ENCODE results near the gene WDSUB1.

Gene WDSUB1

DNA sequence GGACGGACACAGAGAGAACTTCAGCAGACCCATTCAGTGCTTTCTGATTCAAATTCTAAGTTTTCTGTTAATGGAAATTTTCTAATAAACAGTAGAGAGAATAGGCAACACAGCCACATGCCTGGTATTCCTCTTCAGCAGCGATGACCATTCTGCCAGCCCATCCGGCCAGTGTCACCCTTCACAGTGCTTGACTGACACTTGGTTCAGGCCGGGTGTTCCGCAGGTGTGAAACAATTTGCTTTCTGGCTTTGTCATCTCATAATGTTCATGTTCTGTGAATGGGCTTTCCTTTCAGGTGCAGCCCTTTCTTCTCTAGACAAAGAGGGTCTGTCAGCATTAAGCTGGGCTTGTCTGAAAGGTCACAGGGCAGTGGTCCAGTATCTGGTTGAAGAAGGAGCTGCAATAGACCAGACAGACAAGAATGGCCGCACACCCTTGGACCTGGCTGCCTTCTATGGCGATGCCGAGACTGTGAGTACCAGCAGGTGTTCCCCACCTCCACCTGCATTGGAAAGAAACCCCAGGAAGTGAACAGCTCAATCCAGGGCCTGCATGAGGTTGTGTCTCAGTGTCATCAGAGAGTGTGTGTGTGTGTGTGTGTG lies 67.0 kb downstream of the WDSUB1 start:
- DNase-seq, result no peak

DNA sequence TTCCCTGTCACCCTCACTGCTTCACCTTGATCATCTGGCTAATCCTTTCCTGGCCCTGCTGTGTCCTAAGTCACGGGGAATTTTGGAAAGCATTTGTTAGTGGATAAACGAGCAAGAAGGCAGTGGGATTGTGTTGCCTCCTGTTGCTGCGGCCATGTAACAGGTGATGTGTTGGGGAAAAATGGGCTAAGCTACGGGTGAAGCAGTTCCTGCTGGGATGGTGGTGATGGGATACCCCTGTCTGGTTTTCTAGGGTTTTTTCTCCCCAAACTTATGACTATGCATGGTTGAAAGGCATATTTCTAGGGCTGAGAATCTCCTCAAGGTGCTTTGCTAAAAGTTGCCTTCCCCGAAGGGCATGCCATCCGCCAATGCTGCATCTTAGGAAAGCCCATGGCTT lies 68.1 kb downstream of the WDSUB1 start:
- DNase-seq, result no peak

GRCh38 chr2:159217676-159218075 lies 68.8 kb downstream of the WDSUB1 start:
- DNase-seq, result no peak

DNA sequence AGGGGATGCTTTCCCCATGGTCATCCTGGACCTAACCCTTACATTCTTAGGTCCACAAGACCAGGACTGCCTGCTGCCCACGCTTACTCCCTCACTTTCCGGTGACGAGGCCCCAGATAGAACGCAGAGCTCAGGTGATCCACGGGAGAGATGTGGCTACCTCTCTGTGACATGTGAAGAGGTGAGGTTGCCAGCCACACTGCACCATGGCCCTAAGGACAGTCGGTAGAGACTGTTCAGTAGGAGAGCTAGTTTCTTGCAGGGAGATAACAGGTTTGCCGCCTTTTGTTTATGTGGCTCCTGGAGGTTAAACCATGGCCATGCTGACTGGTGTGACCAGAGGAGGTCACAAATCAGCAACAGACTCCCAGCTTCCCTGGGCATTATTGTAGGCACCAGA lies 71.4 kb downstream of the WDSUB1 start:
- no peak for DNase-seq

GRCh38 chr2:159214325-159214865 lies 72.1 kb downstream of the WDSUB1 start:
- no peak for DNase-seq

DNA sequence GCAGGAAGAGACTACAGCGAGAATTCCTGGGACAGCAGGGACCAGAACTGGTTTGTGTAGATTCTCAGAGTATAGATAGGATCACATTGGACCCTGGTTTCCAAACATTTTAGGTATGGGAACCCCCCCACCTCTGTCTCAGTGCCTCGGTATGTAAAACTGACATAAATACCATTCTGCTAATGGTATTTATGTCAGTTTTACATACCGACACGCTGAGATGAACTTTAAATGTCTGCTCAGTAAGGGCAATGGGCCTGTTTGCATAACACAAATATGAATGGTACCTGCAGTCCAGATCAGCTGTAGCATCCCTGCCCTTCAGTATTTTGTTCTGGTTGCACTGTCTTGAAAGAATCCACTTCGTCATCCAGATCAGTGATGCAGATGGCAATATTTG lies 73.2 kb downstream of the WDSUB1 start:
- DNase-seq, result no peak

DNA sequence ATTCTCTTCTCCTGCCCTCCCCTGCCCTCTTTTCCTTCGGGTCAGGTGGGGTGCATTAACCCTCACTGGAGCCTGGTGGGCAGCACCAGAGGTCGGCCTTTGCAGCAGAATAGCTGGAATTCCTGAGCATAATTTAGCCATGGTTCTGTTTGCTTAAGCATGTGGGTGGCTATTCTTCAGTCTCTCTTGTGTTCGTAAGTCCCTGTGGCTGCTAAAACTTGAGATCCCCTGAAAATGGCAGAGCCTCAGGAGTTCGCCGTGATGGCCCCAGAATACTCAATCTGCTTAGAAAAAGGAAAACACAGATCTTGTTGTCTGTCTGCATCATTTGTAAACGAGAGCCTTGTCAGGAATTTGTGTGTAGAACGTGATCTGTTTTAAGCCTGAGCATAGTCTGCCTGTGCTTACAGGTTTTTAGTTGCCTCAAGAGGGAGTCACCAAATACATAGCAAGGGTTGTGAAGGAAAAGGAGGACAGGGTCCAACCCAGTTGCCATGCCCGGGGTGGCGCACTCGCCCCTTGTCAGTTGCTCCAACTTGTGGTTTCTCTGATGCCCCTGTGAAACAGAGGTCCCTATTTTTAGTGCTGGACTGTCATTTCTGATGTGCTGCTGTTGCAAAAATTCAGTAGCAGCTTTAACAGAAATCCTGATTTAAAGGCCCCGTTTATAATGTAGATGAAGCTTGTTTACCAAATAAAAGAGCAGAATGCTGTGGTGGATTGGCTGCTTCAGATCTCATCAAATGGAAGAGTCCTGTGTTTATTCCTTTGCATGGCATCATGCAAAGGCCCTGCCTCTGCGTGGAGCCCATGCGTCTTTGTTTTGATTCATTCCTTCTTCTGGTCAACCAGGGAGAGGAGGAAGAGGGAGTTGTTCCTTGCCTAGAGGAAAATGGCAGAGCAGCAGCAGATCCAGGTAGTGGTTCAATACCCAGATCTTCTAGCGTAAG lies 74.8 kb downstream of the WDSUB1 start:
- DNase-seq, result no peak

DNA sequence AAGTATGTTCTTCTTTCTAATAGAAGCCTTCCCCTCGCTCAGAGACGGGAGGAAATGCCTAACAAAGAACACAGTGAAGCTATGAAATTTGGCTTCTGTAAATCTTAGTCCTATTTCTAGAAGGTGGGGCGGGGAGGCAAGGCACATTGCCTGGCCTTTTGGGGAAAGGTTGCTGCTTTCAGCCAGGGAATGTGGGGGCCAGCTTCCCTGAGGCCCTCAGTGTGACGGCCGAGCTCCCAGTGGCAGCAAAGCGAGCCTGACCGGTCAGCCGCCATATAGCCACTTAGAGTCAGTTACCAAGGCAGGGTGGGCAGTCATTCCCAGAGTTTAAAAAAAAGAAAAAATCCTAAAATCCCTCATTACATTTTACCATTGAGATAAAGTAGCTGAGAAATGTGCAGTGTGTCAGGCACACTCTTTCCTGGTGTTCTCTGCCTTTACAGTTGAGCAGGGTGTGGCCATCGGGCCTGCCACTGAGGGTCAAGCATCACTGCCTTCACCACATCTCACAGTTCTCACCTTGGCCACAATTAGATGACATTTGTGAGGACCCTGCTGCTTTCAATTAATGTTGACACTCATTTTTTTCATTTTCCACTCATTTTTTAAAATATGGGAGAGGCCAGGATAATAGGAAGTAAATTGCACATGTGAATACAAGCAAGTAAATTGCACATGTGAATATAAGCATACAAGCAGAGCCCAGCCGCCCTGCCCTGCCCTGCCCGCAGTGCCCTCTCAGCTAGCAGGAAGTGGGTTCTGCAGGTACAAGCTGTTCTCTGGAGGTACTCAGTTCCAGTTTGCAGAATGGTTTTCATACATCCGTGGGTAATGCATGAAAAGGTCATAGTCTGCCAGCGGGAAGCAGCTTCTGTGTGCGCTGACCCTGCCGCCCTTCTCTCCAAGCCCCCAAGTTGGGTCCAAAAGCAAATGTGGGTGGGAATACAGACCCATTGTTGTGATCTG lies 76.9 kb downstream of the WDSUB1 start:
- no peak for DNase-seq

DNA sequence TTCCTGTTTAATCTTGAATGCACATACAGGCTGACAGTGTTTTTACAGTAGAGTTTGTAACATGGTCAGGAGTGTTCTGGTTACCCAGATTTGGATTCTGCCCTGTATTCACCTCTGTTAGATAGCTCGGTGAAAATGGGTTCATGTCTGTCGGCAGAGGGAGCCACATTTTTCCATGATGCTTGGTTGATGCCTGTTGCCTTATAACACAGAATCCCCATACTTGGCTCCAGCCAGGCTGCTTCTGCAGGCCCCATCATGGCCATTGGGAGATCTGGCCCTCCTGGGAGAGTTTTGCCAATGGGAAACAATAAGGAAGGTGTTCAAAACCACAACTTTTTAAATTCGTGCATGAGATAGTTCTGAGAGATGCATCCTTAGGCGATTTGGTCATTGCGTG lies 78.1 kb downstream of the WDSUB1 start:
- no peak for DNase-seq

- no peak for DNase-seq
Observed at GRCh38 chr2:159206736-159207380, 79.6 kb downstream of the WDSUB1 start.

GRCh38 chr2:159204381-159205144 lies 81.9 kb downstream of the WDSUB1 start:
- DNase-seq, result no peak

DNA sequence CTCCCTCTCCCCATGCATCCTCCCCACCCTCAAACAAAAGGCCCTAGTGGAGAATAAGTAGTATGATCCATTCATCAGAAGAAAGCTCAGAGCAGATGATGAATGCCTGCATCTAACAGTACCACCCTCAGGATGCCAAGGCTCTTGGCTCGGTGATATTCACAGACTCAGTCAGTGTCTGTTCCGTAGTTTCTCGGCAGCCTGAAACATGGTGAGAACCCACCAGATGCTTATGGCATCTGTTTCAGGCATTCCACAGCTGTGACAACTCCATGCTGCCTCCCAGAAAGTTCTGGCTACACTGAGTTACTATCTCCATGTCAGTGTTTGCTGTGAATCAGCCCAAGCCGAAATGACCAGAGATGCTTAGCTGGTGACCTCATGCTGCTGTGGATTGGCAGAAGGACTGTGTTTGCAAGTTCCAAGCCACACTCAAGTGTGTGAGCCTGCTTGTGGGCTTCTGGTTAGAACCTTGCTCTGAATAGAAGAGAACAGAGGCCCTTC lies 83.9 kb downstream of the WDSUB1 start:
- peak; percentile 95 for DNase-seq

DNA sequence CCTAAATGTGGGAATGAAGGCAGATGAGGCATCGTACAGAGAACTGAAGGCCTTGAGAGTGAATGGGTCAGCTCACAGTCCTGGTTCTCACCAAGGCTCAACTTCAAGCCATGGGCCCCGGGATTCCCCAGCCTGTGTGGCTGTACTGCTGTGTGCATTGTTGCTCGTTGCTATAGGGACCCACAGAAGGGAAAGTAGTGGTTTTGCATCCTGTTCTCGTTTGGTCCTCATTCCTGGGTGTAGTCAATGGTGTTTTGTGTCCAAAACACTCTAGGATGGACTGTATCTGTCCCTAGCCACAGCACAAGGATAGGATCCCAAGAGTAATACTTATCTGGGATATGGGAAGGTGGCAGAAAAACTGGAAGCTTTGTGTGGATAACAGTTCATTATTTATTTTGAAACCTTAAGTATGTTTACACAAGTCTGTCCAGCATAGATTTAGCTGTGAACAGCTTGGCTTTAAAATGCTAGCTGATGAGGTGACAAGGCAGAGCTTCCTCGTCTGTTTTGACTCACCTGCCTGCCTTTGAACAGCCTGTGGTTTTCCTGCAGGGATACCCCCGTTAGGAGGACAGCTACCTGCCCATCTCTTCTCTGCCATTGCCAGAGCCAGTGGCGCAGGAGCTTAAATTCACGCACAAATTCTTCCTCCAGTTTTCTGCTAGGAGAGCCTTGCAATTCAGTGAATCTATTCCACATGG lies 85.0 kb downstream of the WDSUB1 start:
- no peak for DNase-seq

DNA sequence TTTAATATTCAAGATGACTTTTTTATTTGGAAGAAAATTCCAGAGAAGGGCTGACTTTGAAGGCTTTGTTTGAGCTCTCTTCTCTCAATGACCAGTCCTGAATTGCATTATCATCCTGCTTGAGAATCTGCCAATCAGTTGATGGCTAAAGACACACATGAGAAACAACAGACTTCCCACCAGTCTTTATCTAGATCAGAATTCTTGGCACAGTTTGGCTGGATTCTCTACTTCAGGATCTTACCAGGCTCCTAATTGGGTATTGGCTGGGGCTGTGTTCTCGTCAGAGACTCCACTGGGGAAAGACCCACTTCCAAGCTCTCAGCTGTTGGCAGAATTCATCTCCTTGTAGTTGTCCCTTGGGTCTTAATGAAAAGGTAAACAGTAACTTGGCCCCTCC lies 86.0 kb downstream of the WDSUB1 start:
- DNase-seq, result no peak

DNA sequence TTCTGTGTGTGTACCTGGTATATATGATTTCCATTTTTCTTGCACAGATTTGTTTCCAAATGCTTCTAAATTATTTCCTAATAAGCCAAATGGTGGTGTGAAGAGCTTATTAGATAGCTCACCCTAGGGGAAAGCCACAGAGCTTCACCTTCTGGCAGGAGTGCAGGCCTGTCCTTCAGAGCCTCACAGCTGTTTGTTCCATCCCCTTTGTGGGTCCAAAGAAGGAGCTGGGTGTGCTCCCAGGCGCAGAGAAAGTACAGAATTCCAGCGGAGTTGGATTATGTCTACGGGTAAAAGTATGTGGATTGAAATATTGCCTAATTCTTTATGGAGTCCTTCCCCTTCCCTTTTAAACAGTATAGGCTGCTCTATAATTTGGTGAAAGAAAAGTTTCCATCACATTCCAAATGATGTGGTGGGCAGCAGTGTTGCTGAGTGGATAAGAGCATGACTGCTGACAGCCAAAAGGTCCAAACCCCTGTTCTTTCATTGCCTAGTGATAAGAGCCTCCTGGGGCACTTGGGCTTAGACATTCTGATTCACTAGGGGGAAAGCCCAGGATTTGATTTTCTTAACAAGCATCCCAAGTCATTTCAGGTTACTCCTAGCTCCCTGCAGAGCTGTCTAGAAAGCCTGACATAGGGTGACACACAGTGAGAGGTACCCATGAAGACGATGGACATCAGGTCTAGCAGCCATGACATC lies 86.6 kb downstream of the WDSUB1 start:
- DNase-seq, result no peak

- no peak for DNase-seq
Observed at GRCh38 chr2:159199236-159199635, 87.3 kb downstream of the WDSUB1 start.

GRCh38 chr2:159196393-159196925 lies 90.0 kb downstream of the WDSUB1 start:
- no peak for DNase-seq

DNA sequence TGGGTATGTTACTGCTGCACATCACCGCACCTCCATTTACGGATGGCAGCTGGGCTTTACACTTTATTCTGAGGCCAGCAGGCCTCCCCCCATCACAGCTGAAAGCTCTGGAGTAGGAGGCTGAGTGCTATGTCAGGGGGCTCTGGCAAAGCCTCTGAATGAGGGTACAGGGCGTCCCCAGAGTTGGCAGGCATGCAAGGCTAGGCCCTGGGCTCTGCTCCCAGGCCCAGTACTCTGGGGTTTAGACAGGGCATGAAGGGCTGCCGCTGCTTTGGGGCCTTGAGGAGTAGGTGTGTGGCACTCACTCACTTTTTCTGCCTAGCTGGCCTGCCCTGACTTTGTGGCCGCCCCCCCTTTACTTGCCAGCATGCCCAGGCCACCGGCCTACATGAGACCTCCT lies 90.8 kb downstream of the WDSUB1 start:
- no peak for DNase-seq

GRCh38 chr2:159194241-159194640 lies 92.3 kb downstream of the WDSUB1 start:
- no peak for DNase-seq

DNA sequence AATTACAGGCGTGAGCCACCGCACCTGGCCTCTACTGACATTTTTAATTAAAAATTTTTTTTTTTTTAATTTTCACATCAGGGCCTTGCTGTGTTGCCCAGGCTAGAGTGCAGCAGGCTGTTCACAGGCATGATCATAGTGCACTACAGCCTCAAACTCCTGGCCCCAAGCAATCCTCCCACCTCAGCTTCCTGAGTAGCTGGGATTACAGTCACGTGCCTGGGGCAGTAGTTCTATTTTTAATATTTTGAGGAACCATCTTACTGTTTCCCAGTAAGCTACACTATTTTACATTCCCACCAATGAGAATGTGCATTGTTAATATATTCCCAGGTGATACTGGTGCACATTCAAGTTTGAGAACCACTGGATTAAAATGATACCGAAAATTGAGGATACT lies 92.7 kb downstream of the WDSUB1 start:
- DNase-seq, result no peak

Measured in amniotic stem cell (primary cell).